HepG2 (cell line): ENCODE data around the gene ITGB1. TPM values are rescaled to one million over a fixed set of nuclear protein-coding genes. Genes with fewer than 3 reads are reported as not detected.
A peak's percentile ranks its signal among the peaks of the same experiment; 100 is the strongest.

Experiments
- ATRX ChIP-seq: sonication (generic); formaldehyde crosslinking; IDR thresholded peaks from 2 replicates; pipeline ENCODE4 v1.4.0; 2020; ENCODE audit warnings: missing genetic modification reagents, borderline replicate concordance
- PHF8 ChIP-seq: sonication (generic); formaldehyde crosslinking; IDR thresholded peaks from 2 replicates; pipeline ENCODE4 v1.5.0; 2020; ENCODE audit warnings: missing genetic modification reagents
- PITX1 ChIP-seq: sonication (generic); formaldehyde crosslinking; IDR thresholded peaks from 2 replicates; pipeline ENCODE4 v1.5.1; 2020; ENCODE audit warnings: mild to moderate bottlenecking, missing genetic modification reagents
- SMAD3 ChIP-seq: sonication (generic); formaldehyde crosslinking; IDR thresholded peaks from 2 replicates; pipeline ENCODE4 v1.4.0; 2020; ENCODE audit warnings: missing genetic modification reagents
- ZC3H13 ChIP-seq: sonication (generic); formaldehyde crosslinking; IDR thresholded peaks from 2 replicates; pipeline ENCODE4 v1.8.1; 2023; ENCODE audit warnings: mild to moderate bottlenecking, missing genetic modification reagents, moderate library complexity
- ZFP36 ChIP-seq: fragments of 150-350 bp; IDR thresholded peaks from 2 replicates; pipeline ENCODE4 v1.6.1; 2018; ENCODE audit warnings: borderline replicate concordance, low read length, low read depth; ENCODE audit not compliant: partially characterized antibody
- ZNF224 ChIP-seq: sonication (generic); formaldehyde crosslinking; IDR thresholded peaks from 2 replicates; pipeline ENCODE4 v1.5.0; 2020; ENCODE audit warnings: mild to moderate bottlenecking, missing genetic modification reagents
- ZNF292 ChIP-seq: sonication (generic); formaldehyde crosslinking; IDR thresholded peaks from 2 replicates; pipeline ENCODE4 v1.8.1; 2022; ENCODE audit warnings: mild to moderate bottlenecking, low read depth, missing genetic modification reagents, borderline replicate concordance
- ZNF589 ChIP-seq: sonication (generic); formaldehyde crosslinking; conservative IDR thresholded peaks from 2 replicates; pipeline ENCODE4 v1.8.0; 2022; ENCODE audit warnings: mild to moderate bottlenecking, moderate library complexity, missing genetic modification reagents
- ZNF782 ChIP-seq: sonication (generic); formaldehyde crosslinking; IDR thresholded peaks from 2 replicates; pipeline ENCODE4 v1.4.0; 2020; ENCODE audit warnings: missing genetic modification reagents, mild to moderate bottlenecking, borderline replicate concordance
- ZSCAN20 ChIP-seq: sonication (generic); formaldehyde crosslinking; IDR thresholded peaks from 2 replicates; pipeline ENCODE4 v1.4.0; 2020; ENCODE audit warnings: missing genetic modification reagents, mild to moderate bottlenecking, borderline replicate concordance
- polyA plus RNA-seq, 8 experiments: library from polyadenylated mRNA; depleted of rRNA in 3 of 8; stranded (reverse) in 7 of 8; unstranded in 1 of 8; fragments of >200 nt; fragmentation: Illumina TruSeq in 4 of 8; extraction: Trizol in 4 of 8; gene quantifications; 2 replicates each; pipeline versions ENCODE4 v1.2.1 to v1.2.3, GENCODE V29; 2011 to 2016; ENCODE audit warnings: low read depth in 4 of 8, missing spikeins in 1 of 8, mixed read lengths in 1 of 8; ENCODE audit not compliant: insufficient read depth in 1 of 8
- total RNA-seq, 5 experiments: library from RNA; depleted of rRNA; stranded (reverse); fragments of >200 nt; fragmentation: Illumina TruSeq; extraction: Trizol; gene quantifications; 2 replicates each; pipeline ENCODE4 v1.2.3, GENCODE V29; 2016; ENCODE audit warnings: low read depth in 1 of 5
- TF ChIP-seq, protein P1 (sequence below): fragments of 450-650 bp; IDR thresholded peaks from 2 replicates; pipeline ENCODE4 v1.6.1; 2017
- TF ChIP-seq, protein P2 (sequence below): sonication (generic); formaldehyde crosslinking; IDR thresholded peaks from 2 replicates; pipeline ENCODE4 v1.5.0; 2020; ENCODE audit warnings: missing genetic modification reagents
- TF ChIP-seq, protein P3 (sequence below), 2 experiments: sonication (generic) in 1 of 2; formaldehyde crosslinking in 1 of 2; IDR thresholded peaks; 2 replicates each; pipeline versions ENCODE4 v1.4.0 to v1.6.1; 2018 to 2020; ENCODE audit warnings: missing genetic modification reagents in 2 of 2, borderline replicate concordance in 1 of 2, low read depth in 1 of 2, mild to moderate bottlenecking in 1 of 2, missing biosample characterization in 1 of 2

Gene ITGB1
- total and polyA plus RNA-seq, 2 of the 13 experiments (the other 11 are each of a cell fraction or from before 2014, with no cell fraction given), result 190 to 204 TPM

DNA sequence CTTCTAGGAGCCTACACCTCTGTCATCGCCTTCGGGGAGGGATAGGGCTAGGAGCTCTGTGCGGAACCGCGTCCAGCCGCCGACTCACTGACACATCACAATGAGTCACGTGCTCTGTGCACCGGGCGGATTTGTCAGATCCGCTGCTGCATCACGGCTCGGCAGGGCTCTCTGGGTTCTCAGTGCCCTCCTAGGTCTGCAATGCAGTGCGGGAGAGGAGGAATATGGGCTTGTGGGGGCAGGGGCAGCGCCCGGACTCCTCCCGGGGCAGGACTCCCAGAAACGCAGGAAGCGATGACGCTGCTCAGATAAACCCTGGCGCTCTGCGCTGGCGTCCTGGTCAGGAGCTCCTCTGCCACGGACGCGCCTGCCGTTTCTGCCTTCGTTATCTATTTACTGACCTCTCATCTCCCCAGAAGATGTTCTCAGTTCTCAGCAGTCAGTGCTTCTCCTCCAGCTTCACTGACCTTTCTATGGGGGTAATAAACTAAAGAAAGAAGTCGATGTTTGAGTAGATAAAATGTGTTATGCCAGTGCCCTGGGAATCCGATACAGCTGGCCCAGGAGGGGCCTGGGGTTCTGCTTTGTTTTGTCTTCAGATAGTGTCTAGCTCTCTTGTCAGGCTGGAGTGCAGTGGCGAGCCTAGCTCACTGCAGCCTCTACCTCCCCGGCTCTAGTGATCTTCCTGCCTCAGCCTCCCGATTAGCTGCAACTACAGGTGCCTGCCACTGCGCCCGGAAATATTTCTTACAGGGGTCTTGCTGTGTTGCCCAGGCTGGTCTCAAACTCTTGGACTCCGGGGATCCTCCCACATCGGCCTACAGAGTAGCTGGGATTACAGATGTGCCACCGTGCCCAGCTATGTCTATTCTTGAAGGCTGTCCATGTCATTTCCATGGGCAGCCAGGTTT, 22.8 kb upstream of the ITGB1 start (continued):
- TF ChIP-seq ZNF292, result peak; percentile 100
- no peak for TF ChIP-seq ZFP36
- TF ChIP-seq SMAD3 (CRISPR knock-in tag), result peak; percentile 75; the same call in 1 of the 2 replicates
- TF ChIP-seq ZNF224 (CRISPR knock-in tag), result 0 out of 2 replicates have a peak, but pooled peaks have one; percentile 18
- TF ChIP-seq ZNF589 (CRISPR knock-in tag), result no peak; the same call in 1 of the 2 replicates
- peak; percentile 91 for TF ChIP-seq PITX1 (CRISPR knock-in tag)
- TF ChIP-seq ZC3H13 (CRISPR knock-in tag), result no peak
- TF ChIP-seq, protein P1, sequence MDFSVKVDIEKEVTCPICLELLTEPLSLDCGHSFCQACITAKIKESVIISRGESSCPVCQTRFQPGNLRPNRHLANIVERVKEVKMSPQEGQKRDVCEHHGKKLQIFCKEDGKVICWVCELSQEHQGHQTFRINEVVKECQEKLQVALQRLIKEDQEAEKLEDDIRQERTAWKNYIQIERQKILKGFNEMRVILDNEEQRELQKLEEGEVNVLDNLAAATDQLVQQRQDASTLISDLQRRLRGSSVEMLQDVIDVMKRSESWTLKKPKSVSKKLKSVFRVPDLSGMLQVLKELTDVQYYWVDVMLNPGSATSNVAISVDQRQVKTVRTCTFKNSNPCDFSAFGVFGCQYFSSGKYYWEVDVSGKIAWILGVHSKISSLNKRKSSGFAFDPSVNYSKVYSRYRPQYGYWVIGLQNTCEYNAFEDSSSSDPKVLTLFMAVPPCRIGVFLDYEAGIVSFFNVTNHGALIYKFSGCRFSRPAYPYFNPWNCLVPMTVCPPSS, result no peak
- 0 out of 2 replicates have a peak, but pooled peaks have one; percentile 56 for TF ChIP-seq ZSCAN20 (CRISPR knock-in tag)
- TF ChIP-seq ATRX (CRISPR knock-in tag), result no peak
- TF ChIP-seq PHF8 (CRISPR knock-in tag), result peak; percentile 58
- TF ChIP-seq, protein P2, sequence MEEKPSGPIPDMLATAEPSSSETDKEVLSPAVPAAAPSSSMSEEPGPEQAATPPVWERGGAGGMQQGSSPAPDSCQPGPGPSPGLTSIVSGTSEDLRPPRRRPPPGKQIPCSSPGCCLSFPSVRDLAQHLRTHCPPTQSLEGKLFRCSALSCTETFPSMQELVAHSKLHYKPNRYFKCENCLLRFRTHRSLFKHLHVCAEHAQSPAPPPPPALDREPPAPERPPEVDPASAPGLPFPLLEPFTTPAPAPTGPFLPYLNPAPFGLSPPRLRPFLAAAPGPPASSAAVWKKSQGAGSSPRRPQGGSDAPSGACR (CRISPR knock-in tag), result peak; percentile 73; the same call in 1 of the 2 replicates
- TF ChIP-seq ZNF782 (CRISPR knock-in tag), result no peak
- TF ChIP-seq, protein P3, sequence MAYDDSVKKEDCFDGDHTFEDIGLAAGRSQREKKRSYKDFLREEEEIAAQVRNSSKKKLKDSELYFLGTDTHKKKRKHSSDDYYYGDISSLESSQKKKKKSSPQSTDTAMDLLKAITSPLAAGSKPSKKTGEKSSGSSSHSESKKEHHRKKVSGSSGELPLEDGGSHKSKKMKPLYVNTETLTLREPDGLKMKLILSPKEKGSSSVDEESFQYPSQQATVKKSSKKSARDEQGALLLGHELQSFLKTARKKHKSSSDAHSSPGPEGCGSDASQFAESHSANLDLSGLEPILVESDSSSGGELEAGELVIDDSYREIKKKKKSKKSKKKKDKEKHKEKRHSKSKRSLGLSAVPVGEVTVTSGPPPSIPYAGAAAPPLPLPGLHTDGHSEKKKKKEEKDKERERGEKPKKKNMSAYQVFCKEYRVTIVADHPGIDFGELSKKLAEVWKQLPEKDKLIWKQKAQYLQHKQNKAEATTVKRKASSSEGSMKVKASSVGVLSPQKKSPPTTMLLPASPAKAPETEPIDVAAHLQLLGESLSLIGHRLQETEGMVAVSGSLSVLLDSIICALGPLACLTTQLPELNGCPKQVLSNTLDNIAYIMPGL (CRISPR knock-in tag; IDR thresholded peaks at IDR 0.05; ENCODE audit: borderline replicate concordance in 1 of 2, low read depth in 1 of 2), result peak in 1 of 2 experiments; percentile 67; a peak in 2 of 4 replicates
